Measurements from ENCODE around the gene PSMB5. TPM values are rescaled to one million over a fixed set of nuclear protein-coding genes. Genes with fewer than 3 reads are reported as not detected.

Gene PSMB5
- total and polyA plus RNA-seq, 2 of the 13 experiments (the other 11 are each of a cell fraction or from before 2014, with no cell fraction given) = 705 to 871 TPM

DNA sequence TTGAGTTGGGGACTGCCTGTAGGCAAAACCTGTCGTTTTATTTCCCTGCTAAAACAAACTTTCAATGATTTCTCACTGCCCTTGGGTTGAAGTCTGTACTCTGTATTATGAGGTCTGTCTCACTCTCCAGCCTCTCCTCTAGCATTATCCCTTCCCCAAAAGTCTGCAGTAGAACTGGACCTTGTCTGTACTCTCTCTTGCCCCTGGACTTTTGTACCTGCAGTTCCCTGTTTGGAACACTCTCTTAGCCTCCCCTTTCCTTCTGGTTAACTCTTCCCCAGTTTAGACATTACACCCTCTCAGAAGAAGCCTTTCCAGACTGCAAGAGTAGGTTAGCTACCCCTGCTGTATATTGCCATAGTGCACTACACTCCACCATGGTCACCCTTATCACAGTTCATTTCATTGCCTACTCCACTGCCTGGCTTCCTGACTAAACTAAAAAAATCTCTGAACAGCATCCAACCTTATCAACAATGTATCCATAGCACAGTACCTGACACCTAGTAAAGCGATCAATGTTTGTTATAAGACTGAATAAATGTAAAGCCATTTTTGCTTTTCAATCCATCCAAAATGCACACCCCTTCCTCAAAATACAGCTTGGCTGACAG, 48.7 kb downstream of the PSMB5 start (continued):
- TF ChIP-seq, protein P1, sequence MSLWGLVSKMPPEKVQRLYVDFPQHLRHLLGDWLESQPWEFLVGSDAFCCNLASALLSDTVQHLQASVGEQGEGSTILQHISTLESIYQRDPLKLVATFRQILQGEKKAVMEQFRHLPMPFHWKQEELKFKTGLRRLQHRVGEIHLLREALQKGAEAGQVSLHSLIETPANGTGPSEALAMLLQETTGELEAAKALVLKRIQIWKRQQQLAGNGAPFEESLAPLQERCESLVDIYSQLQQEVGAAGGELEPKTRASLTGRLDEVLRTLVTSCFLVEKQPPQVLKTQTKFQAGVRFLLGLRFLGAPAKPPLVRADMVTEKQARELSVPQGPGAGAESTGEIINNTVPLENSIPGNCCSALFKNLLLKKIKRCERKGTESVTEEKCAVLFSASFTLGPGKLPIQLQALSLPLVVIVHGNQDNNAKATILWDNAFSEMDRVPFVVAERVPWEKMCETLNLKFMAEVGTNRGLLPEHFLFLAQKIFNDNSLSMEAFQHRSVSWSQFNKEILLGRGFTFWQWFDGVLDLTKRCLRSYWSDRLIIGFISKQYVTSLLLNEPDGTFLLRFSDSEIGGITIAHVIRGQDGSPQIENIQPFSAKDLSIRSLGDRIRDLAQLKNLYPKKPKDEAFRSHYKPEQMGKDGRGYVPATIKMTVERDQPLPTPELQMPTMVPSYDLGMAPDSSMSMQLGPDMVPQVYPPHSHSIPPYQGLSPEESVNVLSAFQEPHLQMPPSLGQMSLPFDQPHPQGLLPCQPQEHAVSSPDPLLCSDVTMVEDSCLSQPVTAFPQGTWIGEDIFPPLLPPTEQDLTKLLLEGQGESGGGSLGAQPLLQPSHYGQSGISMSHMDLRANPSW (CRISPR knock-in tag; IDR thresholded peaks at IDR 0.05; ENCODE audit: borderline replicate concordance) = peak; percentile 91; the same call in 1 of the 2 replicates
- TF ChIP-seq RFX3 (CRISPR knock-in tag; IDR thresholded peaks at IDR 0.05) (no peak), ZNF232 (CRISPR knock-in tag; IDR thresholded peaks at IDR 0.05; ENCODE audit: borderline replicate concordance) (no peak), ZNF879 (CRISPR knock-in tag; IDR thresholded peaks at IDR 0.05) (no peak), POLR2AphosphoS2 (IDR thresholded peaks at IDR 0.05; ENCODE audit: low read depth, low read length) (no peak), PHF21A (CRISPR knock-in tag; IDR thresholded peaks at IDR 0.05) (no peak), ZSCAN21 (CRISPR knock-in tag; IDR thresholded peaks at IDR 0.05; ENCODE audit: borderline replicate concordance) (no peak), ZFP41 (CRISPR knock-in tag; IDR thresholded peaks at IDR 0.05; ENCODE audit: borderline replicate concordance) (no peak), ZNF557 (CRISPR knock-in tag; IDR thresholded peaks at IDR 0.05) (peak; percentile 54; the same call in 1 of the 2 replicates), ZNF17 (CRISPR knock-in tag; IDR thresholded peaks at IDR 0.05) (no peak), SMAD9 (CRISPR knock-in tag; IDR thresholded peaks at IDR 0.05) (peak; percentile 72; the same call in 1 of the 2 replicates), ZNF44 (CRISPR knock-in tag; IDR thresholded peaks at IDR 0.05) (0 out of 2 replicates have a peak, but pooled peaks have one; percentile 61), IRX3 (CRISPR knock-in tag; IDR thresholded peaks at IDR 0.05; ENCODE audit: borderline replicate concordance, low read depth) (no peak), NFATC3 (CRISPR knock-in tag; IDR thresholded peaks at IDR 0.05) (0 out of 2 replicates have a peak, but pooled peaks have one; percentile 58)
- TF ChIP-seq, protein P2, sequence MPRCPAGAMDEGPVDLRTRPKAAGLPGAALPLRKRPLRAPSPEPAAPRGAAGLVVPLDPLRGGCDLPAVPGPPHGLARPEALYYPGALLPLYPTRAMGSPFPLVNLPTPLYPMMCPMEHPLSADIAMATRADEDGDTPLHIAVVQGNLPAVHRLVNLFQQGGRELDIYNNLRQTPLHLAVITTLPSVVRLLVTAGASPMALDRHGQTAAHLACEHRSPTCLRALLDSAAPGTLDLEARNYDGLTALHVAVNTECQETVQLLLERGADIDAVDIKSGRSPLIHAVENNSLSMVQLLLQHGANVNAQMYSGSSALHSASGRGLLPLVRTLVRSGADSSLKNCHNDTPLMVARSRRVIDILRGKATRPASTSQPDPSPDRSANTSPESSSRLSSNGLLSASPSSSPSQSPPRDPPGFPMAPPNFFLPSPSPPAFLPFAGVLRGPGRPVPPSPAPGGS (CRISPR knock-in tag; IDR thresholded peaks at IDR 0.05) = peak; percentile 69; the same call in 1 of the 2 replicates
- TF ChIP-seq, protein P3, sequence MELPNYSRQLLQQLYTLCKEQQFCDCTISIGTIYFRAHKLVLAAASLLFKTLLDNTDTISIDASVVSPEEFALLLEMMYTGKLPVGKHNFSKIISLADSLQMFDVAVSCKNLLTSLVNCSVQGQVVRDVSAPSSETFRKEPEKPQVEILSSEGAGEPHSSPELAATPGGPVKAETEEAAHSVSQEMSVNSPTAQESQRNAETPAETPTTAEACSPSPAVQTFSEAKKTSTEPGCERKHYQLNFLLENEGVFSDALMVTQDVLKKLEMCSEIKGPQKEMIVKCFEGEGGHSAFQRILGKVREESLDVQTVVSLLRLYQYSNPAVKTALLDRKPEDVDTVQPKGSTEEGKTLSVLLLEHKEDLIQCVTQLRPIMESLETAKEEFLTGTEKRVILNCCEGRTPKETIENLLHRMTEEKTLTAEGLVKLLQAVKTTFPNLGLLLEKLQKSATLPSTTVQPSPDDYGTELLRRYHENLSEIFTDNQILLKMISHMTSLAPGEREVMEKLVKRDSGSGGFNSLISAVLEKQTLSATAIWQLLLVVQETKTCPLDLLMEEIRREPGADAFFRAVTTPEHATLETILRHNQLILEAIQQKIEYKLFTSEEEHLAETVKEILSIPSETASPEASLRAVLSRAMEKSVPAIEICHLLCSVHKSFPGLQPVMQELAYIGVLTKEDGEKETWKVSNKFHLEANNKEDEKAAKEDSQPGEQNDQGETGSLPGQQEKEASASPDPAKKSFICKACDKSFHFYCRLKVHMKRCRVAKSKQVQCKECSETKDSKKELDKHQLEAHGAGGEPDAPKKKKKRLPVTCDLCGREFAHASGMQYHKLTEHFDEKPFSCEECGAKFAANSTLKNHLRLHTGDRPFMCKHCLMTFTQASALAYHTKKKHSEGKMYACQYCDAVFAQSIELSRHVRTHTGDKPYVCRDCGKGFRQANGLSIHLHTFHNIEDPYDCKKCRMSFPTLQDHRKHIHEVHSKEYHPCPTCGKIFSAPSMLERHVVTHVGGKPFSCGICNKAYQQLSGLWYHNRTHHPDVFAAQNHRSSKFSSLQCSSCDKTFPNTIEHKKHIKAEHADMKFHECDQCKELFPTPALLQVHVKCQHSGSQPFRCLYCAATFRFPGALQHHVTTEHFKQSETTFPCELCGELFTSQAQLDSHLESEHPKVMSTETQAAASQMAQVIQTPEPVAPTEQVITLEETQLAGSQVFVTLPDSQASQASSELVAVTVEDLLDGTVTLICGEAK (IDR thresholded peaks at IDR 0.05) = no peak
- TF ChIP-seq, protein P3 (CRISPR knock-in tag; IDR thresholded peaks at IDR 0.05) = no peak
